NCI-H2227 treated with DMSO at 0.1 percent for 48 hours (cell line): ENCODE measurements around the gene VRK1.

Source experiments
- DNase-seq: peaks from one replicate; lab custom pipeline; 2025; lab: John Stamatoyannopoulos, UW

The VRK1 gene

GRCh38 chr14:96824283-96824682 is 27.1 kb downstream of the VRK1 start:
- no peak for DNase-seq

GRCh38 chr14:96826818-96827217 is 29.6 kb downstream of the VRK1 start:
- DNase-seq = no peak

- DNase-seq = no peak
These were observed 30.1 kb downstream of the VRK1 start for GRCh38 chr14:96827290-96827689.

GRCh38 chr14:96829791-96830190 is 32.6 kb downstream of the VRK1 start:
- no peak for DNase-seq

- DNase-seq = no peak
These were observed 33.8 kb downstream of the VRK1 start for GRCh38 chr14:96830946-96831345.

- DNase-seq = no peak
These were observed 35.2 kb downstream of the VRK1 start for GRCh38 chr14:96832351-96832750.

- DNase-seq = no peak
These were observed 41.3 kb downstream of the VRK1 start for GRCh38 chr14:96838449-96838848.

- no peak for DNase-seq
These were observed 42.1 kb downstream of the VRK1 start for GRCh38 chr14:96839251-96839650.

- no peak for DNase-seq
These were observed 46.0 kb downstream of the VRK1 start for GRCh38 chr14:96843137-96843536.

- no peak for DNase-seq
These were observed 47.8 kb downstream of the VRK1 start for GRCh38 chr14:96844857-96845570.

- no peak for DNase-seq
These were observed 50.3 kb downstream of the VRK1 start for GRCh38 chr14:96847451-96847850.

- DNase-seq = no peak
These were observed 50.8 kb downstream of the VRK1 start for GRCh38 chr14:96848011-96848410.

GRCh38 chr14:96849733-96850132 is 52.6 kb downstream of the VRK1 start:
- no peak for DNase-seq

- no peak for DNase-seq
These were observed 54.7 kb downstream of the VRK1 start for GRCh38 chr14:96851694-96852381.

- DNase-seq = peak; percentile 32
These were observed 55.7 kb downstream of the VRK1 start for GRCh38 chr14:96852823-96853422.

- no peak for DNase-seq
These were observed 61.5 kb downstream of the VRK1 start for GRCh38 chr14:96858643-96859042.

- DNase-seq = no peak
These were observed 64.6 kb downstream of the VRK1 start for GRCh38 chr14:96861568-96862310.

GRCh38 chr14:96863327-96863985 is 66.3 kb downstream of the VRK1 start:
- DNase-seq = no peak

GRCh38 chr14:96863986-96864330 is 66.8 kb downstream of the VRK1 start:
- no peak for DNase-seq

- no peak for DNase-seq
These were observed 70.5 kb downstream of the VRK1 start for GRCh38 chr14:96867634-96868033.

GRCh38 chr14:96874127-96874526 is 76.9 kb downstream of the VRK1 start:
- DNase-seq = peak; percentile 30

- no peak for DNase-seq
These were observed 79.6 kb downstream of the VRK1 start for GRCh38 chr14:96876747-96877146.
